GM21619 (cell line): ENCODE data around the gene CHP2.
"Not testable (repeated sequence)": the region's sequence is repeated elsewhere in the genome, so short reads cannot be mapped to it uniquely, and the experiment has no call there.

Experiments
- ATAC-seq: cut with Tn5 transposase; IDR thresholded peaks from one replicate; pipeline ENCODE4 v1.9.1; 2021; ENCODE audit not compliant: unreplicated experiment

CHP2 gene

DNA sequence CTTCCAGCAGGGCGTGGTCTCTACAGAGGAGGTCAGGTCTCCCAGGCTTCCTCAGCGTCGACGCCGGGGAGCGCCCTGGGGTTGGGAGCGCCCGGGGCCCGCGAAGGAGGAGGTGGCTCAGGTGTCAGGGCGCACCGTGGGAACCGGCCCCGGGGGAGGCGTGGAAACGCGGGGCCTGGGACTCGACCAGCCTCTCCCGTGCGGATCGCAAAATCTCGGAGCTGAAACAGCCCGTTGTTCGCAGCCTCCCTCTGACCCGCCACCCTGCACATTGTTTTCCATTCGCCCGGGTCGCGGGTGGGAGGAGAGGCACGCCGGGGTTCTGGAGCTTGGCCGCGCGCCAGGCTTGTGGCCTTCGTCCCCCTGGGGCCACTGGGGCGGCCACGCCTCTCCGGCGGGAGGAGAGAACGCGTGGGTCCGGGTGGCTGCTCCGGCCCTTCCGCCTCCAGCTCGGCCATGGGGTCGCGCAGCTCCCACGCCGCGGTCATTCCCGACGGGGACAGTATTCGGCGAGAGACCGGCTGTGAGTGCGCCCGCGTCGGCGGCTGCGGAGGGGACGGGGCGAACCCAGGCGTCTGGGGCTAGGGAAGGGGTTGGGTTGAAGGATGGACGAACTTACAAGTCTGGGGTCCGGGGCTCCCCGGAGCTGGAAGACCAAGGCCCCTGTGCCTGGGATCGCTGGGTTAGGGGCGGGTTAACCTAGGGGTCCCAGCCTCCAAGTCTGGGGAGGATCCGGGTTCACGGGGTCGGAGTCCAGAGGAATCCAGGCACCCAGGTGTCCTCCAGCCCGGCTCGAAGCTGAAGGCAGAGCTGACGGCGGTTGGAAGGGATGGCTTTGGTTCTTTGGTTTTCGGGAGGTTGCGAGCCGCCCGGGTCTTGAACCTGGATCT lies at the start of gene CHP2:
Gene CHP2 (plus strand): TSS at position 433 of the 890 bp plus-strand sequence. CDS start 24 bp downstream, at position 457.
- no peak for ATAC-seq

DNA sequence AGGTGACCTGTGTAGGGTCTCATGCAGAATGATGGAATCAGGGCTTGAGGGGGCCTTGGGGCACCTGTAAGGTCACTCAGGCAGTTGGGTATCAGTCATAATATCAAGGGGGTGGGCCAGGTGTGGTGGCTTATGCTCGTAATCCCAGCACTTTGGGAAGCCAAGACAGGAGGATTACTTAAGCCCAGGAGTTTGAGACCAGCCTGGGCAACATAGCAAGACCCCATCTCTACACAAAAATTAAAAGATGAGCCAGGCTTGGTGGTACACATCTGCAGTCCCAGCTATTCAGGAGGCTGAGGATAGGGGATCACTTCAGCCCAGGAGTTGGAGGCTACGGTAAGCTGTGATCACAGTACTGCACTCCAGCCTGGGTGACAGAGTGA lies 49.3 kb upstream of the CHP2 start:
- ATAC-seq = no peak

DNA sequence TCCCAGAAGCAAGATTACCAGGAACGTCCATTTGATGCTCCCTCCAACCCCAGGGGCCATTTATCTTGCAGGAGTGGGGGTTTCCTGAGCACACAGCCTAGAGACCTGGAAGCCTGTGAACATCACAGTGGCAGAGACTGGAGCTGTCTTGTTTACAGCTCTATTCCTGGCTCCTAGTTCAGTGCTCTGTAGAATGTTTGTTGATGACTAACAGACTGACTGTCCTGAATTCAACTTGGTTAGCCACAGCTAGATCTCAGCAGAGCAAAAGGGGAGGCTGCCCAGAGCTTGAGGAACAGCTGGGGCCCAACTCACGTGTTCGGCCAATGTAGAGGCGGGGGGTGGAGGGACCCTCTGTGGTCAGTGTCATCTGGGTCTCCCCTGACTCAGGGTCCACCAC lies 48.4 kb upstream of the CHP2 start:
- ATAC-seq = no peak

DNA sequence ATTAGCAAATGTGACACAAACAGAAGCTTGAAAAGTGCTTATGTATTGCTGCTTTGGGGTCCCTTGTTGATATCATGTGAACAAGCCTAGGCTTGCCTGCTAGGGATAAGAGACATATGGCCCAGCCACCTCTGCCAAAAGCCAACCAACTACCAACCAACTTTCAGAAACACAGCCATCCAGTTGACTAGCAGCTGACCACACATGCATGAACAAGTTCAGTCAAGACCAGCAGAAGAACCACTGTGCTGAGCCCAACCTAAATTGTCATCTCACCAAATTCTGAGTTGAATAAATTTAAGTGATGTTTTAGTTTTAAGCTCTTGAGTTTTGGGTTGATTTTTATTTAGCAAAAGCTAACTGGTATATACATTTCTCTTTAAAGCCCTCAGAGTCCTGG lies 45.3 kb upstream of the CHP2 start:
- ATAC-seq = no peak

DNA sequence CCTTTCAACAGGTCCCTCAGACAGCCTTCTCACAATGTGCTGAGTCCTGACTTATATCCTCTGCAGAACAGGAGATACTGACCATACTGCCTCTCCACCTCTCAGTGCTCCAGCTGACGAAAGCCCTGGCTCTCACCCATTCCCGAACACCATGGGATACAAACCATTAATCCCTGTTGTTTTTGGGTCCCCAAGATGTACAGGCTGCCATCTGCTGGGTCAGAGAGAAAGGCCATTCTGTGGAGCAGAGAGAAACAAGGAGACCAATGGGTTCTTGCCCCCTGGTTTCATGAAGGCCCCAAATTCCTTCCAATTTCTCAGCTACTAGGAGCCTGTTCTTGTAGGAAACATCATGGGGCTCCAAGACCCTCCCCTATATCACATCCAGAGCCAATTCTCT lies 44.8 kb upstream of the CHP2 start:
- no peak for ATAC-seq

- ATAC-seq = no peak
Observed at GRCh38 chr16:23710504-23710903, 44.3 kb upstream of the CHP2 start.

- ATAC-seq = no peak
Observed at GRCh38 chr16:23711785-23712184, 43.0 kb upstream of the CHP2 start.

DNA sequence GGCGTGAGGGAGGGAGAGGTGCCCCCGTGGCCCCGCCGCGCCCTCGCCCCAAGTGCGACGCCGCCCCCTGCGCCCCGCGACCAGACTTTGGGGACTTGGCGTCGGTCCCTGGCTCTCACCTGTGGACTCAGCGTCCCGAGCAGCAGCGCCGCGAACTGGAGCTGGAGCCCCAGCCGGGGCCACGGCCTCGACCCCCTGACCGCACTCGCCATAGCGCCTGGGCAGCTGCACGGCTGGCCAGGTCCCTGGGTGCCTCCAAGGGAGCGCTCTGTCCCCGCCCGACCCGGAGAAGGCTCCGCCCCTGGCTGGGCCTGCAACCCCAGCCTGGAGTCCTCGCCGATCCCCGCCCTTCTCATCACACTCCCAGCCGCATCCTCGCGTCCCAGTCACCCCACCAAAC lies 41.9 kb upstream of the CHP2 start, which contains the start of gene ERN2:
Gene ERN2 (minus strand): TSS at position 247 of the 400 bp plus-strand sequence. CDS start 35 bp downstream, at position 212.
- no peak for ATAC-seq

DNA sequence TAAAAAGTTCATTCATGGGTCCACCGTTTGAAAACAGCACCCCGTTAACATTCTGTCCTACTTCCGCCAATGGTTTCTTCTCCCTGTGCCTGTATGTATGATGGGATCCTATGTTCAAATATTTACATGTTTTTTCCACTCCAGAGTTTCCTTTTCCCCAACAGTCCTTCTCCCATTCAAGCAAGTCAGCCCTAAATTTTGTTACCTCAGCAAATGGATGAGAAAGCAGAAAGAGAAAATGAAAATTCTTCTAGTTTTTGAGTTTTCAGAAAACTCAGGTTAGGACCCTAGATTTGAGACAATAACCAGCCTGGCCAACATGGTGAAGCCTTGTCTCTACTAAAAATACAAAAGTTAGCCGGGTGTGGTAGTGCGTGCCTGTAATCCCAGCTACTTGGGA lies 38.3 kb upstream of the CHP2 start:
- no peak for ATAC-seq

- ATAC-seq = not testable (repeated sequence)
Observed at GRCh38 chr16:23722613-23723240, 32.1 kb upstream of the CHP2 start.

DNA sequence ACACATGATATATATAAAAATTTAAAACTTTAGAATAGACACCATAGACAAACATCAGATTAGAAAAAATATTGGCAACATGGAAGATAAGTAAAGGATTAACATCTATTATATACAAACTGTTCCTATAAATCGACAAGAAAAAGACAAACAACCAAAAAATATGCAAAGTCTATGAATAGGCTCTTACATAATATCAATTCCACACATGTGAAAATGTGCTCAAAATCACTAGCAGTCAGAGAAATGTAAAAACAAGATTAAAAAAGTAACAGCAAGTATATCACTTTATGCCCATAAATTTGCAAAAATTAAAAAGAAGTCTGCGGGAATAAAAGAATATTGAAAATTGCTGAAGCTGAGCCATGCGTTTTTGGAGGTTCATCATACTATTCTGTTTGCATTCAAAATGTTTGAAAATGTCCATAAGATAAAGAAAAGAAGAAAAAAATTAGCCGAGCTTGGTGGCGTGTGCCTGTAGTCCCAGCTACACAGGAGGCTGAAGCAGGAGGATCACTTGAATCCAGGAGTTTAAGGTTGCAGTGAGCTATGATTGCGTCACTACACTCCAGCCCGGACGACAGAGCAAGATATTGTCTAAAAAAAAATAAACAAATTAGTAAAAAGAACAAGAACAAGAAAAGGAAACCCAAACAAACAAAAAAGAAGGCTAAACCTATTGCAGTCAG lies 30.6 kb upstream of the CHP2 start:
- ATAC-seq = no peak

DNA sequence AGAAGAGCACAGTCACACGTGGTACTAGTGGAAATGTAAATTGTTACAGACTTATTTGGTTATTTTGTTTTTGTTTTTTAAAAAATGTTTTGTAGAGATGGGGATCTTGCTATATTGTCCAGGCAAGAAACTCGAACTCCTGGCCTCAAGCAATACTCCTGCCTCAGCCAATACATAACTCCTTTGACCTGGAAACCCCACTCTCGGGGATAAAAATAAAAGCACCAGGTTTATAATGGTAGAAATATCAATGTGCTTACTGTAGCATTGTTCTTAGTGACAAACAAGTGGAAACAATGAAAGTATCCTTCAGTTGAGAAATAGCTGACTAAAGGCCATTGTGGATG lies 30.1 kb upstream of the CHP2 start:
- ATAC-seq = no peak

GRCh38 chr16:23726710-23727109 lies 28.1 kb upstream of the CHP2 start:
- no peak for ATAC-seq

- ATAC-seq = no peak
Observed at GRCh38 chr16:23728112-23728477, 26.7 kb upstream of the CHP2 start.

- ATAC-seq = no peak
Observed at GRCh38 chr16:23729503-23730424, 25.1 kb upstream of the CHP2 start.

- ATAC-seq = no peak
Observed at GRCh38 chr16:23734176-23734893, 20.5 kb upstream of the CHP2 start.

GRCh38 chr16:23737423-23738028 lies 17.3 kb upstream of the CHP2 start:
- not testable (repeated sequence) for ATAC-seq

GRCh38 chr16:23739516-23739915 lies 15.3 kb upstream of the CHP2 start:
- ATAC-seq = no peak

DNA sequence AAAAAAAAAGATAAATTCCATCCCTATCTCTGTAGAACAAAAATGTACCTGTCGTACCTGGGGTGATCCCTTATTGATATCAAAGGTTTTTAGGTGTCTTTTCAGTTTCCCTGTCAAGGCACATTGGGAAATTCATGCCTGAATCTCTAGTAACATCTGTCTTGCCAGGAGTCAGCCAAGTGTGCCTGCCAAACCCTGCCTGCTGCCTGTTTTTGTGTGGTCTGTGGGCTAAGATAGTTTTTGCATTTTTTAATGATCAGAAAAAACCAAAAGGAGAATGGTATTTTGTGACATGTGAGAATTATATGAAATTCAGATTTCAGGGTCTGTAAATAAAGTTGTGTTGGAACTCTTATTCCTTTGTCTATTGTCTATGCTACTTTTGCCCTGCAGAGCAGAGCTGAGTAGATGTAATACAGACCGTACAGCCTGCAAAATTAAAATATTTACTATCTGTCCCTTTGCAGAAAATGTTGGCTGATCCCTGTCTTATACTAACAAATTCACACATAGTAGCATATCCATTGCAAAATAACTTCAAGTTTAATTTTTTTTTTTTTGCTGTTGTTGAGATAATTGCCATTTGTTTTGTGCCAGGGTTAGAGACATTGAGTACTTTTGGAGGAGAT lies 13.0 kb upstream of the CHP2 start:
- no peak for ATAC-seq
